ENCODE data around the gene DSG4. TPM values are rescaled to one million over a fixed set of nuclear protein-coding genes. Genes with fewer than 3 reads are reported as not detected.

The DSG4 gene
- total RNA-seq, 2 donors from 2014 or later, result not detected

DNA sequence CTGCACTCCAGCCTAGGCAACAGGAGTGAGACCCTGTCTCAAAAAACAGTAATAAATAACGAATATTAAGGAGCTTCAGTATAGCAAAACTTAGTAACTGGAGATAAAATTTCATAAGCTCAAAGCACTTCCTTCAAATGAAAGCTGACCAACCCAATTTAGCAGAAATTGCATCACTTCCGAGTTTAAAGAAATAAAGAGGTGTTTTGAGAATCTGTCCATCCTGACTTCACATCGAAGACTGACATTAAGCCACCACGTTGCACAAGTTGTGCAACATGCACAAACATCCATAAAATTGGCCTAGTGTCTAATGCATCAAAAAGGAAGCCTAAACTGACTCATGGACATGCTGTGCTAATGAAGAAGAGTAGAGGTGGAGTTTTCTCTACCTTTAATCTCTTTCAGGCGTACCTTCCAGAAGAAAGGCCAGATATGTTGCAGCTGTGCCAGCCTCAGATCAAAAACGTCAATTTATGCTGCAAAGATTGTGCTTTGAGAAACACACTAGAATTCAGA is 63.3 kb downstream of the DSG4 start:
- Histone ChIP-seq H3K27ac (no peak overlapping the region), H3K9me3 (no peaks in the 10 kb centered on the region), H3K36me3 (no peaks in the 10 kb centered on the region), H3K27me3 (no peaks in the 10 kb centered on the region), H3K4me3 (no peak overlapping the region), H3K4me1 (no peaks in the 10 kb centered on the region)
- TF ChIP-seq, protein P1, sequence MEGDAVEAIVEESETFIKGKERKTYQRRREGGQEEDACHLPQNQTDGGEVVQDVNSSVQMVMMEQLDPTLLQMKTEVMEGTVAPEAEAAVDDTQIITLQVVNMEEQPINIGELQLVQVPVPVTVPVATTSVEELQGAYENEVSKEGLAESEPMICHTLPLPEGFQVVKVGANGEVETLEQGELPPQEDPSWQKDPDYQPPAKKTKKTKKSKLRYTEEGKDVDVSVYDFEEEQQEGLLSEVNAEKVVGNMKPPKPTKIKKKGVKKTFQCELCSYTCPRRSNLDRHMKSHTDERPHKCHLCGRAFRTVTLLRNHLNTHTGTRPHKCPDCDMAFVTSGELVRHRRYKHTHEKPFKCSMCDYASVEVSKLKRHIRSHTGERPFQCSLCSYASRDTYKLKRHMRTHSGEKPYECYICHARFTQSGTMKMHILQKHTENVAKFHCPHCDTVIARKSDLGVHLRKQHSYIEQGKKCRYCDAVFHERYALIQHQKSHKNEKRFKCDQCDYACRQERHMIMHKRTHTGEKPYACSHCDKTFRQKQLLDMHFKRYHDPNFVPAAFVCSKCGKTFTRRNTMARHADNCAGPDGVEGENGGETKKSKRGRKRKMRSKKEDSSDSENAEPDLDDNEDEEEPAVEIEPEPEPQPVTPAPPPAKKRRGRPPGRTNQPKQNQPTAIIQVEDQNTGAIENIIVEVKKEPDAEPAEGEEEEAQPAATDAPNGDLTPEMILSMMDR (IDR thresholded peaks at IDR 0.05), result no peak
- DNase-seq (ENCODE audit: low spot score), result no peak

DNA sequence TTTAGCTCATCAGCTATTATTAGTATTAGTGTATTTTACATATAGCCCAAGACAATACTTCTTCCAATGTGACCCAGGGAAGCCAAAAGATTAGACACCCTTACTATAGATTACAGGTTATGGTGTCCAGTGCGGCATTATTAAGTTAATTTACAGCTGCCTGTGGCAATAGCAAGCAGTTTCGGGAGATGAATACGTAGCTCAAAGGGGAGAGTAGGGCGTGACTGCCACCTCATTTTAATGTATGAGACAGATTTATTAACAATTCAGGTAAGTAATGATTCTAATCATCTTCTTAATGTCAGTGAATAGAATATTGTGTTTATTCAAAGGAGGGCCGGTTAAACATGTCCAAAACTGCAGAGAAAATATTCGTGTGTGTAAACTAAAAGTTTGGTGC is 64.2 kb downstream of the DSG4 start:
- DNase-seq (ENCODE audit: low spot score), result no peak
- H3K27ac ChIP-seq, result no peak overlapping the region
- TF ChIP-seq, protein P1 (IDR thresholded peaks at IDR 0.05), result no peak
- H3K9me3 ChIP-seq, result no peaks in the 10 kb centered on the region
- H3K36me3 ChIP-seq, result no peaks in the 10 kb centered on the region
- no peaks in the 10 kb centered on the region for H3K27me3 ChIP-seq
- no peaks in the 10 kb centered on the region for H3K4me1 ChIP-seq
- no peak overlapping the region for H3K4me3 ChIP-seq

DNA sequence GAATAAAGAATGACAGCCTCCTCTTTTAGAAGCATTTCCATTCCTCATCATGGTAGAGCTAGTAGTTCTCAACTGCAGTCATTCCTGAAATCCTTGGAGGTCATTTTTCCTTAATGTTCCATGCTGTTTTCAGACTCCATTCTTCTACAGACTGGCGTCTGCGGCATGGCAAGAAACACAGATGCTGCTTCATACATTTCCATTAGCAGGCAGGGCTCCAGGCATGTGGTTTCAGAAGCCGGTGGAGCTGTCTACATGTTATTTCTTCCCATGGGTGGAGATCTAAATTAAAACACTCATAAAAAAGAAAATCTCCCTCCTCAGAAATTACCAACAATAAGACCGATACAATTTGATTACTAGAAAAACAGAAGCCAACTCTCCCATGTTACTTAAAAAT is 64.9 kb downstream of the DSG4 start:
- TF ChIP-seq, protein P1 (IDR thresholded peaks at IDR 0.05), result no peak
- H3K36me3 ChIP-seq, result no peaks in the 10 kb centered on the region

DNA sequence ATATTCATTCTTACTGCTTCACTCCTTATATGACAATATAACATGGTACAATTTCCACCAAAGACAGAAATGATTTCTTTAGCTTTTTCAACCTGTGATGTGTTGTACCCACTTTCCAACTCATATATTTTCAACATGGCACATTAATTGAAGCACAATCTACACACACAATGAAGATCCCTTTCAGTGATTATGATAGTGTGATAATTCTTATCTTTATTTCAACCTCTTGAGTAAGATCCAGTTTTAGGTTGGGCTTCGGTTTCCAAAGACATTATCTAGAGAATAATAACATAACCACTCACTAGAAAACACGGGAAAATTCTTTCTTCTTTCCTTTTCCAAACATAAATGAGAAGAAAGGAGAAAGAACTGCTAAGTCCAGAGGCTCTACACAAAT is 67.6 kb downstream of the DSG4 start:
- Histone ChIP-seq H3K27me3 (no peaks in the 10 kb centered on the region), H3K27ac (no peak overlapping the region), H3K4me1 (no peaks in the 10 kb centered on the region), H3K9me3 (no peaks in the 10 kb centered on the region), H3K4me3 (no peak overlapping the region), H3K36me3 (no peaks in the 10 kb centered on the region)
- DNase-seq (ENCODE audit: low spot score), result no peak
- TF ChIP-seq, protein P1 (IDR thresholded peaks at IDR 0.05), result no peak

More for the DNA sequence above, 64.9 kb downstream of the DSG4 start:
- no peak for DNase-seq (ENCODE audit: low spot score)
- Histone ChIP-seq H3K27me3 (no peaks in the 10 kb centered on the region), H3K27ac (no peak overlapping the region), H3K4me1 (no peaks in the 10 kb centered on the region), H3K9me3 (no peaks in the 10 kb centered on the region), H3K4me3 (no peak overlapping the region)

DNA sequence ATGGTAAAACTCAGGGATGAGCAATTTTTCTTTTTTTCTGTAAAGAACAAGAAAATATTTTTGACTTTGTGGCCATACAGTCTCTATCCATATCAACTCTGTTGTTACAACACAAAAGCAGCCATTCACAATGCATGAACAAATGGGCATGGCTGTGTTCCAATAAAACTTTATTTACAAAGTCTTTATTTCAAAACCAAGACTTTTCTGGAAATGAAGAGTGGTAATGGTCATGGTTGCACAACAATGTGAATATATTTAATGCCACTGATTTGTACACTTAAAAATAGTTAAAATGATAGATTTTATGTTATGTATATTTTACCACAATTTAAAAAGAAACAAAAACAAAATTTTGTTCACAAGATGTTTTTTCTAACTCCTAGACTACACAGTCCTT is 69.3 kb downstream of the DSG4 start:
- H3K36me3 ChIP-seq, result no peaks in the 10 kb centered on the region
- no peak overlapping the region for H3K27ac ChIP-seq
- no peak overlapping the region for H3K4me3 ChIP-seq
- no peak for DNase-seq (ENCODE audit: low spot score)
- H3K4me1 ChIP-seq, result no peaks in the 10 kb centered on the region
- no peaks in the 10 kb centered on the region for H3K27me3 ChIP-seq
- TF ChIP-seq, protein P1 (IDR thresholded peaks at IDR 0.05), result no peak
- H3K9me3 ChIP-seq, result no peaks in the 10 kb centered on the region

DNA sequence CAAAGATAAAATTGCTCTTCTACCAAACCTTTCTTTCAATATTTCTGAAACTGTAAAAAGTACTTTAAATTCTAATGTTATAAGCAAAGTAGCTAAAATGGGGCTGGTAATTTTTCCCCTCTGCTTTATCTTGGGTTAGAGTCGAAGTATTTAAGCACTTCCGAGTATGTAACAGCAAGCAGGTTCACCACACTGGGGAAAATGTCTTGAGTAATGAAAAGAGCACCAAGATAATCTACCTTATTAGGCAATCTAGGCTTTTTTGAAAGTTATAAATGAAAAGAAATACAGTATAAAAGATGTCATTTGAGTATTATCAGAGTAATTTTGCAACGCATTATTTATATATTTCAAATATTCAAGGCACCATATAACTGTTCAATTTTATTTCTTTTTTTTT is 70.3 kb downstream of the DSG4 start:
- TF ChIP-seq, protein P1 (IDR thresholded peaks at IDR 0.05), result no peak
- Histone ChIP-seq H3K4me1 (no peaks in the 10 kb centered on the region), H3K36me3 (no peaks in the 10 kb centered on the region), H3K27me3 (no peaks in the 10 kb centered on the region), H3K27ac (no peak overlapping the region), H3K9me3 (no peaks in the 10 kb centered on the region), H3K4me3 (no peak overlapping the region)
- no peak for DNase-seq (ENCODE audit: low spot score)
